Renal pelvis (tissue), 4 donors: ENCODE data around the gene ILDR2. TPM values are rescaled to one million over a fixed set of nuclear protein-coding genes. Genes with fewer than 3 reads are reported as not detected.

Source experiments
- DNase-seq: peaks from one replicate; pipeline ENCODE4 v3.0.0-alpha.2; 2013
- polyA plus RNA-seq, 3 donors: library from polyadenylated mRNA; unstranded; fragments of 120-200 nt; gene quantifications; one replicate each; pipeline ENCODE4 v1.2.1, GENCODE V29; 2013; ENCODE audit not compliant: insufficient read length in 3 of 3

The ILDR2 gene
- polyA plus RNA-seq, 3 donors: 14.1 to 16.9 (median 15.0) TPM

- no peak for DNase-seq
Observed at GRCh38 chr1:166929911-166930310, 45.4 kb downstream of the ILDR2 start.

- DNase-seq: no peak
Observed at GRCh38 chr1:166927701-166928100, 47.6 kb downstream of the ILDR2 start.

GRCh38 chr1:166925810-166926478 lies 49.4 kb downstream of the ILDR2 start:
- DNase-seq: peak; percentile 57

GRCh38 chr1:166924823-166925541 lies 50.4 kb downstream of the ILDR2 start:
- no peak for DNase-seq

GRCh38 chr1:166920561-166921475 lies 54.5 kb downstream of the ILDR2 start:
- peak; percentile 48 for DNase-seq

GRCh38 chr1:166918956-166919316 lies 56.4 kb downstream of the ILDR2 start:
- no peak for DNase-seq

GRCh38 chr1:166918088-166918955 lies 57.0 kb downstream of the ILDR2 start:
- no peak for DNase-seq

- no peak for DNase-seq
Observed at GRCh38 chr1:166915941-166916340, 59.4 kb downstream of the ILDR2 start.

- no peak for DNase-seq
Observed at GRCh38 chr1:166915042-166915441, 60.3 kb downstream of the ILDR2 start.

- no peak for DNase-seq
Observed at GRCh38 chr1:166914111-166914510, 61.2 kb downstream of the ILDR2 start.

- no peak for DNase-seq
Observed at GRCh38 chr1:166911624-166912023, 63.7 kb downstream of the ILDR2 start.

GRCh38 chr1:166910396-166910994 lies 64.8 kb downstream of the ILDR2 start:
- DNase-seq: peak; percentile 76

GRCh38 chr1:166908942-166909341 lies 66.4 kb downstream of the ILDR2 start:
- DNase-seq: no peak

GRCh38 chr1:166907763-166908162 lies 67.6 kb downstream of the ILDR2 start:
- no peak for DNase-seq

- no peak for DNase-seq
Observed at GRCh38 chr1:166907051-166907450, 68.3 kb downstream of the ILDR2 start.

- no peak for DNase-seq
Observed at GRCh38 chr1:166906647-166907046, 68.7 kb downstream of the ILDR2 start.

GRCh38 chr1:166905900-166906299 lies 69.4 kb downstream of the ILDR2 start:
- no peak for DNase-seq

GRCh38 chr1:166905136-166905535 lies 70.2 kb downstream of the ILDR2 start:
- DNase-seq: no peak

GRCh38 chr1:166903232-166903631 lies 72.1 kb downstream of the ILDR2 start:
- DNase-seq: no peak

- DNase-seq: no peak
Observed at GRCh38 chr1:166902279-166902678, 73.1 kb downstream of the ILDR2 start.

GRCh38 chr1:166900987-166901386 lies 74.4 kb downstream of the ILDR2 start:
- DNase-seq: no peak
